Measurements from ENCODE around the gene CADM2.
"Not testable (repeated sequence)": the region's sequence is repeated elsewhere in the genome, so short reads cannot be mapped to it uniquely, and the experiment has no call there.

CADM2 gene

GRCh38 chr3:85077018-85077417 lies 118.2 kb downstream of the CADM2 start:
- DNase-seq (ENCODE audit: low read depth), result no peak

- DNase-seq (ENCODE audit: low read depth), result no peak
These were observed 122.6 kb downstream of the CADM2 start for GRCh38 chr3:85081191-85081906.

- DNase-seq (ENCODE audit: low read depth), result no peak
These were observed 131.7 kb downstream of the CADM2 start for GRCh38 chr3:85090495-85090894.

DNA sequence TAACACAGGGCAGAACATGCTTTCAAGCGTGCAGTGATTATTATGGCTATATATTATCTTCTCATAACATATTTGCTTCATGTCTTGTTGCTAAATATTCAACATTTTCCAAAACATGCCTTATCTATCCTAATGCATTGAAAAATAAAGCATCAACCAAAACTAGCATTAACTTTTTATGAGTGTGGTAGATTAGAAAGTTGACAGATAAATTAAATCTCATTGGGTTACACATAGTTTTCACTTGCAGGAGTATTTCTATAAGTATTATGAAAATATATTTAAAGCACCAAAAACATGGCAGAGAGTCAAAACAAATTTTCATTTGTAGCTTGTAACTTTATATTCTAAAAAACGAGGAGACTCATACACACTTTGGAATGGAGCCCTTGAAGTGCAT lies 141.5 kb downstream of the CADM2 start:
- DNase-seq (ENCODE audit: low read depth), result no peak

GRCh38 chr3:85102781-85103180 lies 144.0 kb downstream of the CADM2 start:
- no peak for DNase-seq (ENCODE audit: low read depth)

DNA sequence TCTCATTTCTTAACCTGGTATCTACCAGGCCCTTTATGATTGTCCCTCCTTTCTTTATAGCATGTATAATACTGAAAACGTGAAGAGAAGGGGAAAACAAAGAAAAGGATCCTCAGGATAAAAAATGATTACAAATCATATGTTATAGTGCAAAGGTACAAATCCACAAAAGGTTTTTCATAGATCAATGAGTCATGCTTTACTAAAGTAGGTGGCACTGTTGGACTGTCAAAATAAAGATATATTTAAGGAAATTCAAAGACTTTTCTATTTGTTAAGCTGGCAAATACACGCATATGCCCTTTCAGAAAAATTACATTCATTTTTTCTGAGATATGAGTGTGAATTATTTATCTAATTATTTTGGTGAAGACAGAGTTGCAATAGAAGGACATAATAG lies 151.6 kb downstream of the CADM2 start:
- DNase-seq (ENCODE audit: low read depth), result no peak

DNA sequence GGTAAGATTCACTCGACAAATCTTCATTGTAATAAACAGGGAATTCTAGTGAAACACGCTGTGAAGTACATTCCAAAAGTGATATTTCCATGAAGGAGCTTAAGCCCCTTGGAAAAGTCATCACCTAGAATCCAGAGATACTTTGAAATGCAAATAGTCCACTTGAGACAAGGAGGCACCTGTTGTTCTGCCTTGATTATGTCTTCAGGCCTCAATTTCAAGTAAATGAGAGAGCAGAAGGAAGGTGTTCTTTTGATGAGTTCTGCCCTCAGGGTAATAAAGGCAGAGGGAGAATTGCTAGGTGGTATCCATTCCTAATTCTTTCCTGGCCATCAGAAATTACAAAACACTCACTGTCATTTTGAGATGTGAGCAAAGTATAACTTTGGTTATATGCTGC lies 162.1 kb downstream of the CADM2 start:
- no peak for DNase-seq (ENCODE audit: low read depth)

- DNase-seq (ENCODE audit: low read depth), result not testable (repeated sequence)
These were observed 174.1 kb downstream of the CADM2 start for GRCh38 chr3:85132864-85133263.

- not testable (repeated sequence) for DNase-seq (ENCODE audit: low read depth)
These were observed 175.1 kb downstream of the CADM2 start for GRCh38 chr3:85133691-85134420.

GRCh38 chr3:85142626-85143025 lies 183.8 kb downstream of the CADM2 start:
- no peak for DNase-seq (ENCODE audit: low read depth)

DNA sequence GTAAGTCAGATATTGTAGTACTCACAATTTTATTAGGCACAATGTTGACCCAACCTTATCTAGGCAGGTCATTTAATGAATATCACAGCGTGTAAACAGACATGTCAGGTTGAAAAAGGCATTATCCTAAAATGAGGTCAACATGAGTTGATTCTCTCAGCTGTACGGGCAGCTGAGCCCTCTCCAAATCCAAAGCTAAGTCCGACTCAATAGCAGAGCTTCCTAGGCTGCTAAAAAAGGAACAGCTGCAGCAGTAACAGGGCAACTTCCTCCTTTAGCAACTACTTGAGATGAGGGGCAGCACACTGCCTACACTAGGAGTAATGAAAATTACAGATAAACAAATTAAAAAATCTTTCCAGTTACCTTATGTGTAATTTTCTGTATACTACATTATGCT lies 189.2 kb downstream of the CADM2 start:
- DNase-seq (ENCODE audit: low read depth), result no peak

- no peak for DNase-seq (ENCODE audit: low read depth)
These were observed 192.8 kb downstream of the CADM2 start for GRCh38 chr3:85151555-85151954.

DNA sequence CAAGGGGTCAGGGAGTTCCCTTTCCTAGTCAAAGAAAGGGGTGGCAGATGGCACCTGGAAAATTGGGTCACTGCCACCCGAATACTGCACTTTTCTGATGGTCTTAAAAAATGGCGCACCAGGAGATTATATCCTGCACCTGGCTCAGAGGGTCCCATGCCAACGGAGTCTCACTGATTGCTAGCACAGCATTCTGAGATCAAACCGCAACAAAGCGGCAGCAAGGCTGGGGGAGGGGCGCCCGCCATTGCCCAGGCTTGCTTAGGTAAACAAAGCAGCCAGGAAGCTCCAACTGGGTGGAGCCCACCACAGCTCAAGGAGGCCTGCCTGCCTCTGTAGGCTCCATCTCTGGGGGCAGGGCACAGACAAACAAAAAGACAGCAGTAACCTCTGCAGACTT lies 194.5 kb downstream of the CADM2 start:
- DNase-seq (ENCODE audit: low read depth), result not testable (repeated sequence)

DNA sequence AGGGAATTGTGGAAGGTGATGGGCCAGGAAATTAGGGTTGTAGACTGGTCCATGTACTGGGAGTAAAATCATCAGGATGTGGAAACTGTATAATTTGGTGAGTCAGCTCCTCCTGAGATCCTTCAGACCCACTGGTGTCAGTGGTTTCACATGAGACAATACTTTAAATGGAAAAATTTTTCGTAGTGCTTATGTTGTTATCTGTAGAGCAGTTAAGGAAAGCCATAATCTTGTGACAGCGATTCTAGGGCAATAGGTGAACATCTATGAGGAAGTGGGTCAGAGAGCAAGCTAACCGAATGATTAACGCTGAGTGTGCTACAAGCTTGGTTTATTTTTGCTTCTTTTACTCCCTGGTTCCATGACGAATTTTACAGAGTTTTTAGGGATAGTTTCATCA lies 200.6 kb downstream of the CADM2 start:
- no peak for DNase-seq (ENCODE audit: low read depth)

- DNase-seq (ENCODE audit: low read depth), result no peak
These were observed 202.8 kb downstream of the CADM2 start for GRCh38 chr3:85161544-85161943.

- no peak for DNase-seq (ENCODE audit: low read depth)
These were observed 204.1 kb downstream of the CADM2 start for GRCh38 chr3:85162905-85163304.

DNA sequence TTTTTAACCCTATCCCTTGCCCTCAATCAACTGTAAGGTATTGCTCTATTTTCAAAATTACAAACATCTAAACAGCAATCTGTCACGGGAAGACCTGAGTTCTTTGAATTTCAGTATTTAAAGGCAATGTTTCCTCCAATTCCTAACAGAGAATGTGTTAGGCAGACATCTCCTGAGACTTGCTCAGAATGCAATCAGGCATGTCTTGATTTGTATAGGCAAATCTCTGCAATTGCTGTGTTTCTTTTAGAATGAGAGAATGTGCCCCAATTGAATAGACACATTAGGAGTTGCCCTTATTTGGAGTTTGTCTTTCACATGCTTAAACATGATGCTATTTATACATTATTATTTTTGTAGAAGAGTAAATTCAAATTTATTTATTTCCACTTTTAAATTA lies 205.6 kb downstream of the CADM2 start:
- no peak for DNase-seq (ENCODE audit: low read depth)

DNA sequence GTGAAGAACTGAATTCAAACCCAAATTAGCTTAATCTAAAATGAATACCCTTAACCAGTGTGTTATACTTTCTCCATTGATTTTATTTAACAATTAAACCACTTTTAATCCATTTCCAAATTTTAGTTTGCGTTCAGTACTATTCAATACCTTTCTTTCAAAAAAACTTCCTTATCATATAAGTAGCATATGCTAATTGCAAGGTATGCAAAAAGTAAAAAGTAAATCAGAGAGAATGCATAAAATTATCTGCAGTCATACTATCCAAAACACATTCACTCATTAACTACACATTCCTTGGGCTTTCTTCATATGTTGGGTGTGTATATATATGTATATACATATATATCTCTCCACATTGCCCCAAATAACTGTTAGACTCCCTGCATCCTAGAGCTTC lies 208.8 kb downstream of the CADM2 start:
- DNase-seq (ENCODE audit: low read depth), result no peak

DNA sequence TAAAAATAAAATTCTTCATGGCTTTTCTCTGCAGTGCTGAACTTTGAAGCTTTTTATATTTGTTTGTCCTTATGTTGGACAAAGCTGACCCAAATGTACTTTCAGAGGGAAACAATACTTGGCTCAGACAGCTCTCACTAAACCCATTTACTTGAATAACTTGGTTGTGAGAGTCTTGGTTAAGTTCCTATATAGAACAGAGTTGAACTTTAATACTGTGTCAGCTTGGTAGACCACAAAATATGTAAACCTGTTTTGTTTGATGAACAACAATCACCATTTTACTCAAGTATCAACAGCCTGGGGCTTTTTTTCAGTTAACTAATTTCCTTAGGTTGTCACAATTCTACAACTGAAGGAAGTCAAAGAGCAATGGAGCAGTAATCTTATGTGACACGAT lies 211.9 kb downstream of the CADM2 start:
- DNase-seq (ENCODE audit: low read depth), result no peak

GRCh38 chr3:85171976-85172375 lies 213.2 kb downstream of the CADM2 start:
- DNase-seq (ENCODE audit: low read depth), result no peak

DNA sequence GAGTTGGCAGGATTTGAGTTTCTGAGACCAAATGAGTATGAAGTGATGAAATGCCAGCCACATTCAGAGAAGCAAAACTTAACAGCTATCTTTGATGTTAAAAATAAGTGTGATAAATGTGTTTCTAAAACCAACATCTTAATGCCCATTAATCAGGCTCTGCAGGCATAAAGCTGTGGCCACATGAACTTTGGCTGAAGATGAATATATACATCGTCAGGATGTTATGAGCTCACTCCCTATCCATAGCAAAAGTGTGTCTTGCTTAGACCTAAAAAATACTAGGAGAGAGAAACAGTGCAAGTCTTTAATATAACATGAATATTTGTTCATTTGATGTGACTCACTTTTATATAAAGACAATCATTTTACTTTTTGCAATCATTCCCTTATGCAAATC lies 218.0 kb downstream of the CADM2 start:
- no peak for DNase-seq (ENCODE audit: low read depth)

DNA sequence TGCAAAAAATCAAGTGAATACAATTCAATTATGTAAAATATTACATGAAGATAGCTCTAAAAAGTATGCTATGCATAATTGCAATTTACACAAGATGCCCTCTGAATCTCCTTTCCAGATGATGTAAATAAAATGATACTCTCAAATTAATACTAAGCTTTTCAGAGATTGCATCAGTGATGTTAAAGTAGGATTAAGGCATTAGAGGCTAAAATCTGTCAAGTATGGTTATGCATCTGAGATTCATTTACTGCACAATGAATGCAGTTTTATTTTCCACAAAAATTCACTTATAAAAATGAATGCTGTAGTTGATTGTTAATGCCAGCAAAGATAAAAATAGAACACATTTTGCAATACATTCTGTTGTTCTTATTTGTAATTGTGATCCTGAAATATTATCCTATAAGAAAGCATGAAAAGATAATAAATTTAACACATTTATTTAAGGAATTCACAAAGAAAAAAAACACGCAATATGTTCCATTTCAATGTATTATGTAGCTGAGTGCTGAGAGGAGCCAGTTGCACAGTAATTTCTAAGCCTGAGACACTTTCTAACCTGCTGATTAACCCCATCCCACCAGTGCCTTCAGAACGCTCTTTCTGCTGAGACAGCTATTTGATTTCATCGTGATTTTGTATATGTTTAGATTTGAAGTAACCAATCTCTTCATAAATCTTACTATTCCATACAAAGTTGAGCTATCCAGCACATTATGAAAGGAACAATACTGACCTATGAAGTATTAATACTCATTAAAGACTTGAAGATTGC lies 224.4 kb downstream of the CADM2 start:
- no peak for DNase-seq (ENCODE audit: low read depth)

DNA sequence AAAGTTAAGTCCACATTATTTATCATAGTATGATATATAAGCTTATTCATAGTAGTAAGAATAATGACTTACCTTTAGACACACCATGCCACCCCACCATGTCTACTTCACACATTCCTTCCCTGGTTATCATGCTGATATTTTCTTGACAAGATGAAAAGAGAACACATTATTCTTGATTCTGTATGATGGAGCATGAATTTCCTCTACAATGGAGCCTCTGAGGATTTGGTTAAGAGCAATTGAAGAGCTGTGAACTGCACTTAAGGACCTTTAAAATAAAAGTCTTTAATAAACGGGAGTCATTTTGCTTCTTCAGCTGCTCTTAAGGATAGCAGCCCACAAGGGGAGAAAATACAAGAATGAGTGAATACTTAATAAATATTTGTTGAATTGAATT lies 226.7 kb downstream of the CADM2 start:
- no peak for DNase-seq (ENCODE audit: low read depth)

All from amniotic epithelial cell (primary cell).